Fibroblast of lung (primary cell): ENCODE results near the gene ACTL6B. TPM values are rescaled to one million over a fixed set of nuclear protein-coding genes. Genes with fewer than 3 reads are reported as not detected.
A peak's percentile ranks its signal among the peaks of the same experiment; 100 is the strongest.

Experiments
- DNase-seq, 2 donors: peaks; one replicate each; pipeline versions ENCODE4 v3.0.0 to v3.0.0-alpha.2; 2010; ENCODE audit warnings: low read depth in 2 of 2
- H2AFZ ChIP-seq: 2 replicates; pipeline ENCODE4 v1.5.1; 2012; ENCODE audit warnings: low read length, control low read depth, inconsistent platforms
- H3K27ac ChIP-seq: 2 replicates; pipeline ENCODE4 v1.5.1; 2011; ENCODE audit warnings: low read length, control low read depth; ENCODE audit not compliant: insufficient read depth
- H3K27me3 ChIP-seq: 2 replicates; pipeline ENCODE4 v1.5.1; 2011; ENCODE audit warnings: mild to moderate bottlenecking, low read length; ENCODE audit not compliant: control insufficient read depth, insufficient read depth
- H3K36me3 ChIP-seq: 2 replicates; pipeline ENCODE4 v1.5.1; 2011; ENCODE audit warnings: low read length; ENCODE audit not compliant: control insufficient read depth, insufficient read depth
- H3K4me1 ChIP-seq: 2 replicates; pipeline ENCODE4 v1.5.1; 2011; ENCODE audit warnings: low read length; ENCODE audit not compliant: control insufficient read depth, insufficient read depth; ENCODE audit errors: extremely low read depth
- H3K4me2 ChIP-seq: 2 replicates; pipeline ENCODE4 v1.5.1; 2011; ENCODE audit warnings: low read length, control low read depth; ENCODE audit not compliant: insufficient read depth; ENCODE audit errors: extremely low read depth
- H3K4me3 ChIP-seq, 4 experiments: fragments of 200-600 bp in 1 of 4; sonication (generic) in 1 of 4; replicated peaks in 1 of 4; 2 replicates each; pipeline ENCODE4 v1.5.1; 2011 to 2016; ENCODE audit warnings: low read length in 4 of 4, low read depth in 3 of 4, mild to moderate bottlenecking in 3 of 4, control low read depth in 2 of 4, inconsistent platforms in 1 of 4, mixed read lengths in 1 of 4; ENCODE audit not compliant: insufficient read depth in 1 of 4; ENCODE audit errors: control extremely low read depth in 1 of 4
- H3K79me2 ChIP-seq: 2 replicates; pipeline ENCODE4 v1.5.1; 2012; ENCODE audit warnings: mild to moderate bottlenecking, low read length, inconsistent platforms; ENCODE audit not compliant: control insufficient read depth, insufficient read depth
- H3K9ac ChIP-seq: 2 replicates; pipeline ENCODE4 v1.5.1; 2011; ENCODE audit warnings: mild to moderate bottlenecking, low read length, control low read depth; ENCODE audit not compliant: insufficient read depth
- H3K9me3 ChIP-seq: 2 replicates; pipeline ENCODE4 v1.5.1; 2012; ENCODE audit warnings: low read depth, low read length; ENCODE audit not compliant: control insufficient read depth, insufficient read depth
- H4K20me1 ChIP-seq: 2 replicates; pipeline ENCODE4 v1.5.1; 2011; ENCODE audit warnings: low read length; ENCODE audit not compliant: control insufficient read depth, insufficient read depth; ENCODE audit errors: extremely low read depth
- CTCF ChIP-seq, 2 donors: IDR thresholded peaks in 1 of 2; conservative IDR thresholded peaks in 1 of 2; 1 replicate in 1 of 2; 2 replicates in 1 of 2; pipeline ENCODE4 v1.5.1; 2011 to 2012; ENCODE audit warnings: low read length in 2 of 2, control low read depth in 1 of 2, inconsistent platforms in 1 of 2, low read depth in 1 of 2, mild to moderate bottlenecking in 1 of 2
- EZH2 ChIP-seq: IDR thresholded peaks from 2 replicates; pipeline ENCODE4 v1.5.1; 2012; ENCODE audit warnings: low read length, control low read depth, mild to moderate bottlenecking; ENCODE audit errors: missing control alignments
- polyA plus RNA-seq, 2 donors: library from polyadenylated mRNA; depleted of rRNA in 1 of 2; stranded (reverse) in 1 of 2; unstranded in 1 of 2; fragments of >200 nt; gene quantifications; 2 replicates each; pipeline ENCODE4 v1.2.1, GENCODE V29; 2011 to 2012; ENCODE audit warnings: missing spikeins in 1 of 2
- total RNA-seq: library from RNA; depleted of rRNA; stranded (reverse); fragments of >200 nt; gene quantifications from 2 replicates; pipeline ENCODE4 v1.2.1, GENCODE V29; 2014

Gene ACTL6B
- total and polyA plus RNA-seq, 2 donors (not counting 1 experiment from before 2014, with no cell fraction given): not detected

GRCh38 chr7:100681491-100682227 is 25.4 kb upstream of the ACTL6B start:
- H3K4me3 ChIP-seq: no peak overlapping the region

GRCh38 chr7:100680576-100681271 is 24.5 kb upstream of the ACTL6B start:
- no peak for DNase-seq
- Histone ChIP-seq H2AFZ (no peak overlapping the region), H3K9me3 (no peaks in the 10 kb centered on the region), H3K4me1 (peaks cover 8% of the 10 kb centered on the region), H3K27ac (no peak overlapping the region), H3K27me3 (no peaks in the 10 kb centered on the region), H4K20me1 (no peaks in the 10 kb centered on the region), H3K36me3 (peaks cover 49% of the 10 kb centered on the region), H3K4me3 (no peak overlapping the region), H3K9ac (no peak overlapping the region), H3K4me2 (no peak overlapping the region), H3K79me2 (peaks cover 21% of the 10 kb centered on the region)
- TF ChIP-seq CTCF (conservative IDR thresholded peaks at IDR 0.05 in 1 of 2, IDR thresholded peaks at IDR 0.05 in 1 of 2; ENCODE audit: low read depth in 1 of 2, low read length in 2 of 2): no peak
- no peak for TF ChIP-seq EZH2

More at GRCh38 chr7:100681491-100682227, 25.4 kb upstream of the ACTL6B start:
- H2AFZ ChIP-seq: no peak overlapping the region
- H4K20me1 ChIP-seq: no peaks in the 10 kb centered on the region
- TF ChIP-seq CTCF (conservative IDR thresholded peaks at IDR 0.05 in 1 of 2, IDR thresholded peaks at IDR 0.05 in 1 of 2; ENCODE audit: low read depth in 1 of 2, low read length in 2 of 2) (no peak), EZH2 (no peak)
- H3K27me3 ChIP-seq: no peaks in the 10 kb centered on the region
- no peak overlapping the region for H3K4me2 ChIP-seq
- no peak overlapping the region for H3K9ac ChIP-seq
- peaks cover 51% of the 10 kb centered on the region for H3K36me3 ChIP-seq
- no peak overlapping the region for H3K27ac ChIP-seq
- no peaks in the 10 kb centered on the region for H3K9me3 ChIP-seq
- peaks cover 8% of the 10 kb centered on the region for H3K4me1 ChIP-seq
- peaks cover 14% of the 10 kb centered on the region for H3K79me2 ChIP-seq
- no peak for DNase-seq

GRCh38 chr7:100679927-100680575 is 23.8 kb upstream of the ACTL6B start:
- no peak overlapping the region for H3K9ac ChIP-seq
- TF ChIP-seq EZH2: no peak
- no peak for TF ChIP-seq CTCF (conservative IDR thresholded peaks at IDR 0.05 in 1 of 2, IDR thresholded peaks at IDR 0.05 in 1 of 2; ENCODE audit: low read depth in 1 of 2, low read length in 2 of 2)
- H3K79me2 ChIP-seq: peaks cover 26% of the 10 kb centered on the region
- peak in 1 of 2 donors; percentile 46 for DNase-seq
- no peaks in the 10 kb centered on the region for H3K27me3 ChIP-seq
- peaks cover 45% of the 10 kb centered on the region for H3K36me3 ChIP-seq
- H3K27ac ChIP-seq: no peak overlapping the region
- no peak overlapping the region for H3K4me2 ChIP-seq
- no peak overlapping the region for H3K4me3 ChIP-seq
- no peaks in the 10 kb centered on the region for H4K20me1 ChIP-seq
- no peak overlapping the region for H2AFZ ChIP-seq
- peaks cover 8% of the 10 kb centered on the region for H3K4me1 ChIP-seq
- H3K9me3 ChIP-seq: no peaks in the 10 kb centered on the region
